HUES48 (cell line): Measurements from ENCODE around the gene RANBP3.
A peak's percentile ranks its signal among the peaks of the same experiment; 100 is the strongest.

Source experiments
- H3K27ac ChIP-seq: one replicate; pipeline ENCODE4 v1.7.0; 2013; ENCODE audit warnings: low read depth, low read length, inconsistent platforms
- H3K27me3 ChIP-seq: 2 replicates; pipeline ENCODE4 v1.6.1; 2013; ENCODE audit warnings: mild to moderate bottlenecking, low read length; ENCODE audit not compliant: control insufficient read depth, insufficient read depth
- H3K36me3 ChIP-seq: 2 replicates; pipeline ENCODE4 v1.6.1; 2013; ENCODE audit warnings: low read length; ENCODE audit not compliant: control insufficient read depth, insufficient read depth
- H3K4me1 ChIP-seq: 2 replicates; pipeline ENCODE4 v1.6.1; 2013; ENCODE audit warnings: mild to moderate bottlenecking, low read length; ENCODE audit not compliant: control insufficient read depth, insufficient read depth
- H3K4me3 ChIP-seq: 2 replicates; pipeline ENCODE4 v1.5.1; 2013; ENCODE audit warnings: mild to moderate bottlenecking, low read depth, low read length
- H3K9ac ChIP-seq: 2 replicates; pipeline ENCODE4 v1.6.1; 2013; ENCODE audit warnings: mild to moderate bottlenecking, low read depth, low read length, moderate library complexity
- H3K9me3 ChIP-seq: 2 replicates; pipeline ENCODE4 v1.6.1; 2013; ENCODE audit warnings: low read length; ENCODE audit not compliant: control insufficient read depth, insufficient read depth

RANBP3 gene

GRCh38 chr19:5985098-5985783 is 7.3 kb upstream of the RANBP3 start:
- H3K4me1 ChIP-seq = peaks cover 4% of the 10 kb centered on the region; the same call in 1 of the 2 replicates
- no peak overlapping the region for H3K9ac ChIP-seq
- no peaks in the 10 kb centered on the region for H3K27me3 ChIP-seq
- no peaks in the 10 kb centered on the region for H3K36me3 ChIP-seq
- H3K27ac ChIP-seq = no peak overlapping the region
- no peak overlapping the region for H3K4me3 ChIP-seq
- H3K9me3 ChIP-seq = no peaks in the 10 kb centered on the region

DNA sequence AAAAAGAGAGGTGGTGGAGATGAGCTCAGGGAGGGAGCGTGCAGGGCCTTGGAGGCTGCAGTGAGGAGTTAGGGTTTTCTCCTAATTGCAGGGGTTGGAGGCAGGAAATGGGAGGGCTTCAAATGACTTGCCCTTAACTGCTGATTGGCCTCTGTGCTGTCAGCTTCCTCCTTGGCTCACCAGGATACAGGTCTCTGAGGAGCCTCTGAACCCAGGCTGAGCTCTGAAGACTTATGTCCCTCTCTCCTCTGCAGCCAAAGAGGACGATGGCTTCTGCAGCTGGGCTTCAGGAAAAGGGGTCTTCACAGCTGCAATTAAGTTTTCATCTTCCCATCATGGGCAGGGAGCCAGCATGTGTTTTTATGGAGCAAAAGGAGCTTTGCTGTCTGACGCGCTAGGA is 6.7 kb upstream of the RANBP3 start:
- H3K9ac ChIP-seq = no peak overlapping the region
- peaks cover 4% of the 10 kb centered on the region; the same call in 1 of the 2 replicates for H3K4me1 ChIP-seq
- H3K27ac ChIP-seq = no peak overlapping the region
- H3K9me3 ChIP-seq = no peaks in the 10 kb centered on the region
- H3K4me3 ChIP-seq = no peak overlapping the region
- no peaks in the 10 kb centered on the region for H3K36me3 ChIP-seq
- H3K27me3 ChIP-seq = no peaks in the 10 kb centered on the region

GRCh38 chr19:5983367-5983955 is 5.5 kb upstream of the RANBP3 start:
- H3K9ac ChIP-seq = no peak overlapping the region
- H3K4me3 ChIP-seq = no peak overlapping the region
- H3K4me1 ChIP-seq = peaks cover 4% of the 10 kb centered on the region
- no peak overlapping the region for H3K27ac ChIP-seq
- no peaks in the 10 kb centered on the region for H3K36me3 ChIP-seq
- no peaks in the 10 kb centered on the region for H3K27me3 ChIP-seq
- no peaks in the 10 kb centered on the region for H3K9me3 ChIP-seq

- peak overlapping the region; percentile 85 for H3K9ac ChIP-seq
Measured at GRCh38 chr19:5978606-5979552, 939 bp upstream of the RANBP3 start.

GRCh38 chr19:5977222-5977784 is 637 bp downstream of the RANBP3 start:
- Histone ChIP-seq H3K27ac (peak overlapping the region; percentile 90), H3K4me1 (peaks cover 5% of the 10 kb centered on the region; the same call in 1 of the 2 replicates), H3K27me3 (no peaks in the 10 kb centered on the region), H3K9ac (peak overlapping the region; percentile 85), H3K9me3 (no peaks in the 10 kb centered on the region), H3K4me3 (peak overlapping the region; percentile 94), H3K36me3 (peaks cover 27% of the 10 kb centered on the region)

More at GRCh38 chr19:5978606-5979552, 939 bp upstream of the RANBP3 start:
- Histone ChIP-seq H3K9me3 (no peaks in the 10 kb centered on the region), H3K27ac (peak overlapping the region; percentile 90), H3K36me3 (peaks cover 21% of the 10 kb centered on the region), H3K27me3 (no peaks in the 10 kb centered on the region), H3K4me1 (peaks cover 5% of the 10 kb centered on the region; the same call in 1 of the 2 replicates), H3K4me3 (peak overlapping the region; percentile 94)

DNA sequence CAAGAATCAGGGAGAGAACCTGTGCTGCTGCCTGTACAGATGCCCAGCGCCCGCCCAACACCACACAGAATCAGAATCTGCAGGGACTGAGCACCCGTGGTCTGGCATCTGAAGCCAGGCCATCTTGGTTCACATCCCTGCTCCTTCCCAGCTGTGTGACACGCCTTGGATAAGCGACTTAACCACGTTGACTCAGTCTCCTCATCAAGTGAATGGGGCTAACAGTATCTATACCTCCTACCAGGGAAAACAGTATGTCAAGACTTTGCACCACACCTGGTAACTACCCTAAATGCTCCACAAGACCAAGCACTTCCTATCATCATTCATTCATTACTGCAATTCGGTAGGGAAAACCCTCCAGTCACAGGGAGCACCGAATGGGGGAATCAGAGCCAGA is 1.2 kb downstream of the RANBP3 start:
- H3K27ac ChIP-seq = no peak overlapping the region
- peaks cover 31% of the 10 kb centered on the region for H3K36me3 ChIP-seq
- H3K27me3 ChIP-seq = no peaks in the 10 kb centered on the region
- H3K9me3 ChIP-seq = no peaks in the 10 kb centered on the region
- peak overlapping the region; percentile 94 for H3K4me3 ChIP-seq
- 0 out of 2 replicates have a peak overlapping the region, but pooled peaks have one; percentile 85 for H3K9ac ChIP-seq
- peaks cover 5% of the 10 kb centered on the region; the same call in 1 of the 2 replicates for H3K4me1 ChIP-seq

DNA sequence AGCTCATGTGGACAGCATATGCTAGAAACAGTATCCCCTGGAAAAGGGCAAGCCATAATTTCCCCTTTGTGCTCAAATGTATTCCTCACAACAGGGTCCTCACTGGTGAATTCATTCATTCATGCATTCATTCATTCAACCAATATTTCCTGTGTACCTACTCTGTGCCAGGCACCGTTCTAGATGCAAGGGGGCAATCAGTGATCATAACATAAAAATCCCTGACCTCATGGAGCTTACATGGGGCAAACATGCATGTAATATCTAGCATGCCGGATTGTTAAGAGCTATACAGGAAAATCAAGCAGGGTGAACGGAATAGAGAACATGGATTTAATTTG is 2.6 kb downstream of the RANBP3 start:
- H3K36me3 ChIP-seq = peaks cover 31% of the 10 kb centered on the region

GRCh38 chr19:5974721-5975387 is 3.1 kb downstream of the RANBP3 start:
- Histone ChIP-seq H3K9ac (no peak overlapping the region), H3K4me3 (no peak overlapping the region), H3K4me1 (peaks cover 5% of the 10 kb centered on the region; the same call in 1 of the 2 replicates), H3K9me3 (no peaks in the 10 kb centered on the region), H3K27me3 (no peaks in the 10 kb centered on the region), H3K36me3 (peaks cover 31% of the 10 kb centered on the region), H3K27ac (no peak overlapping the region)

More for the DNA sequence above, 2.6 kb downstream of the RANBP3 start:
- H3K27ac ChIP-seq = no peak overlapping the region
- H3K4me1 ChIP-seq = peaks cover 5% of the 10 kb centered on the region; the same call in 1 of the 2 replicates
- H3K4me3 ChIP-seq = no peak overlapping the region
- no peak overlapping the region for H3K9ac ChIP-seq
- no peaks in the 10 kb centered on the region for H3K27me3 ChIP-seq
- no peaks in the 10 kb centered on the region for H3K9me3 ChIP-seq

DNA sequence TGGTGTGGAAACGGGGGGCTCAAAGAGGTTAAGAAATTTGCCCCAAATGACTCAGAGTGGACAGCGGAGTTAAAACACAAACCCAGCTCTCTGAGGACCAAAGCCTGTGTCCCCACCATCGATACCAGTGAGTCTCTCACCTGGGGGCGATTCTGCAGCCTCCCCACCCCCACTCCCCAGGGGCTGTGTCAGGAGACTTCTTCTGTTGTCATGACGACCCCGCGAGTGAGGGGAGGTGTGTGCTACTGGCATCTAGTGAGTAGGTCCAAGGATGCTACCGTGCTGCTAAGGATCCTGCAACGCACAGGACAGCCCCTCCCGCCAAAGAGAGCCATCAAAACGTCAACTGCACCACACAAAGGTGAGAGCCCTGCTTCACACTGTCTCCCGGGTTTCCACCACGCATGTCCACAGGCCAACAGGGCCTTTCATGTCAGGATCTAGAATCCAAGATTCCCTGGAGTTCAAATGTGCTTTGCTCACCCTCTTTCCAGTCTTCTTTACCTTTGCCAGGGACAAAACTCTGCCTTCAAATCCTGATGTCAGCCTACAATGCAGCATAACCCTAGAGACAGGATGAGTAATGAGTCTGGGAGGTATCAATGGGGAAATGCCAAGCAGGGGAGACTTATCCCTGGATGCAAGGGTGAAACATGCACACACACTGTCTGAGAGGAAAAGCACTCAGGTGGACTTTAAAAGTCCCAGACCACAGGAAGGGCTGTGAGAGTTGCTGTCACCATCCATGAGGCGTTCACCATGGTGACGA is 3.9 kb downstream of the RANBP3 start:
- no peak overlapping the region for H3K4me3 ChIP-seq
- H3K27me3 ChIP-seq = no peaks in the 10 kb centered on the region
- peaks cover 31% of the 10 kb centered on the region for H3K36me3 ChIP-seq
- no peaks in the 10 kb centered on the region for H3K9me3 ChIP-seq
- H3K27ac ChIP-seq = no peak overlapping the region
- no peak overlapping the region for H3K9ac ChIP-seq
- H3K4me1 ChIP-seq = peaks cover 8% of the 10 kb centered on the region; the same call in 1 of the 2 replicates

GRCh38 chr19:5973376-5973775 is 4.6 kb downstream of the RANBP3 start:
- no peak overlapping the region for H3K4me3 ChIP-seq
- H3K4me1 ChIP-seq = peaks cover 15% of the 10 kb centered on the region
- no peaks in the 10 kb centered on the region for H3K27me3 ChIP-seq
- H3K36me3 ChIP-seq = peaks cover 31% of the 10 kb centered on the region
- H3K9ac ChIP-seq = no peak overlapping the region
- H3K9me3 ChIP-seq = no peaks in the 10 kb centered on the region
- H3K27ac ChIP-seq = no peak overlapping the region
